ENCODE data around the gene KLHL11. TPM values are rescaled to one million over a fixed set of nuclear protein-coding genes. Genes with fewer than 3 reads are reported as not detected.

Gene KLHL11
- total and polyA plus RNA-seq, 2 of the 8 experiments (the other 6 are each of a cell fraction or from before 2014, with no cell fraction given), result 4.2 to 13.7 TPM

GRCh38 chr17:41910701-41911391, 45.6 kb upstream of the KLHL11 start:
- Histone ChIP-seq H3K4ac (replicated peaks; ENCODE audit: insufficient read length, low read depth, low read length) (no peak overlapping the region), H3K36me3 (ENCODE audit: control insufficient read depth in 2 of 4, insufficient read depth in 4 of 4, low read length in 3 of 4) (peaks cover 55 to 79% (median 68%) of the 10 kb centered on the region in 4 experiments), H3K79me2 (ENCODE audit: control insufficient read depth in 1 of 2, insufficient read depth in 2 of 2, low read length in 2 of 2) (peaks cover 6 to 52% of the 10 kb centered on the region in 2 experiments), H3K27me3 (replicated peaks in 1 of 4; ENCODE audit: control insufficient read depth in 3 of 4, extremely low read depth in 1 of 4, insufficient read depth in 3 of 4, low read length in 3 of 4) (no peaks in the 10 kb centered on the region), H3K23ac (ENCODE audit: insufficient read length) (no peak overlapping the region), H3K4me2 (ENCODE audit: insufficient read depth in 1 of 2, low read depth in 2 of 2, low read length in 2 of 2) (no peak overlapping the region), H2BK15ac (ENCODE audit: low read length) (no peak overlapping the region), H2BK20ac (ENCODE audit: low read length) (no peak overlapping the region), H3K79me1 (ENCODE audit: low read depth, low read length) (peaks cover 24% of the 10 kb centered on the region), H4K5ac (ENCODE audit: insufficient read length, low read depth, low read length) (no peak overlapping the region), H4K20me1 (replicated peaks in 1 of 2; ENCODE audit: control insufficient read depth in 1 of 2, insufficient read depth in 2 of 2, low read length in 2 of 2) (peaks cover 29 to 64% of the 10 kb centered on the region in 2 experiments), H4K8ac (ENCODE audit: extremely low read depth, insufficient read depth, low read length) (peak overlapping the region; percentile 19), H3K4me3 (ENCODE audit: extremely low read depth in 1 of 4, insufficient read depth in 2 of 4, low read depth in 3 of 4, low read length in 4 of 4) (no peak overlapping the region), H2BK12ac (ENCODE audit: low read depth, low read length) (no peak overlapping the region), H3K27ac (ENCODE audit: low read depth, low read length) (no peak overlapping the region), H3K14ac (ENCODE audit: insufficient read length) (no peak overlapping the region), H3K9me3 (ENCODE audit: insufficient read depth in 2 of 2, low read depth in 1 of 2, low read length in 1 of 2) (no peaks in the 10 kb centered on the region), H2BK5ac (ENCODE audit: low read depth, low read length) (no peak overlapping the region), H3K56ac (replicated peaks; ENCODE audit: insufficient read length, low read depth, low read length) (no peak overlapping the region), H3K9ac (replicated peaks in 1 of 4; ENCODE audit: extremely low read depth in 1 of 4, low read depth in 3 of 4, low read length in 3 of 4) (no peak overlapping the region), H4K91ac (replicated peaks; ENCODE audit: insufficient read length, low read length) (no peak overlapping the region), H3K18ac (ENCODE audit: extremely low read depth, low read length) (no peak overlapping the region), H2BK120ac (replicated peaks; ENCODE audit: low read depth, low read length) (no peak overlapping the region), H3K23me2 (ENCODE audit: low read depth, low read length) (peaks cover 1% of the 10 kb centered on the region; the same call in 1 of the 2 replicates), H3K4me1 (replicated peaks in 1 of 4; ENCODE audit: control insufficient read depth in 3 of 4, insufficient read depth in 4 of 4, low read length in 3 of 4) (peaks cover 2 to 10% (median 6%) of the 10 kb centered on the region in 4 experiments), H2AFZ (ENCODE audit: low read length) (no peak overlapping the region), H2AK5ac (ENCODE audit: low read depth, low read length) (no peak overlapping the region)
- CTCF ChIA-PET (ENCODE audit: partially characterized antibody), result interaction anchor here (0.8 to 16.0 kb wide), 6 partner anchors 15 to 130 kb away, joined by 3 to 205 read pairs (median 3); partner anchors contain the start of gene CNP
- DNase-seq (ENCODE audit: low read depth in 1 of 2, low spot score in 2 of 2) (no peak), FAIRE-seq (no peak)
- 96% methylated on average over 13 of the region's 13 CpGs; no CpG with 5 or more reads in 1 of the 2 experiments for WGBS, 2 experiments (ENCODE audit: extremely low coverage in 1 of 2, insufficient coverage in 1 of 2, insufficient read length in 1 of 2, insufficient replicate concordance in 2 of 2, low coverage in 1 of 2, low lambda C conversion rate in 2 of 2, missing lambda C conversion rate in 1 of 2)
- no peak for TF ChIP-seq KDM4A (IDR thresholded peaks at IDR 0.05; ENCODE audit: low read depth, low read length, severe bottlenecking)
- TF ChIP-seq ASH2L (IDR thresholded peaks at IDR 0.05; ENCODE audit: low read length), result no peak
- POLR2A ChIA-PET (ENCODE audit: partially characterized antibody), result interaction anchor here (0.9 to 1.7 kb wide), 5 partner anchors 15 to 125 kb away, joined by 3 to 4 read pairs (median 3); partner anchors contain the start of gene KLHL11

Data from H1 (cell line).